Activated B cell treated with CpG ODN at 0.5 μM for 24 hours (primary cell): ENCODE data around the gene SLC66A1. TPM values are rescaled to one million over a fixed set of nuclear protein-coding genes. Genes with fewer than 3 reads are reported as not detected.

Experiments used
- ATAC-seq: fragments of 200-7000 bp; cut with Tn5 transposase; one replicate; pipeline ENCODE4 v1.10.0; 2021; ENCODE audit warnings: low read depth, mild to moderate bottlenecking, moderate library complexity
- CTCF ChIA-PET: fragments of 350-600 bp; sonication (Branson Sonifier 250); formaldehyde crosslinking; loops from one replicate; lab custom pipeline; 2021; ENCODE audit warnings: antibody characterized with exemption; lab: Charles Lee
- POLR2A ChIA-PET: fragments of 350-600 bp; sonication (Branson Sonifier 250); formaldehyde crosslinking; loops from one replicate; lab custom pipeline; 2021; ENCODE audit warnings: antibody characterized with exemption; lab: Charles Lee
- DNase-seq: peaks from one replicate; pipeline ENCODE4 v3.0.0; 2022
- H3K27ac Mint-ChIP-seq: one replicate; pipeline ENCODE4 v1.8.0; 2020; ENCODE audit warnings: mixed read lengths
- H3K27me3 Mint-ChIP-seq: one replicate; pipeline ENCODE4 v1.8.0; 2021; ENCODE audit warnings: mixed read lengths
- H3K36me3 Mint-ChIP-seq: one replicate; pipeline ENCODE4 v1.8.0; 2021; ENCODE audit warnings: low read depth, mixed read lengths
- H3K4me1 Mint-ChIP-seq: one replicate; pipeline ENCODE4 v1.8.0; 2021; ENCODE audit warnings: mixed read lengths
- H3K4me3 Mint-ChIP-seq: one replicate; pipeline ENCODE4 v1.8.0; 2020; ENCODE audit warnings: mild to moderate bottlenecking, mixed read lengths
- H3K9me3 Mint-ChIP-seq: one replicate; pipeline ENCODE4 v1.8.0; 2020; ENCODE audit warnings: mixed read lengths
- CTCF ChIP-seq: fragments of 200-600 bp; IDR thresholded peaks from one replicate; pipeline ENCODE4 v1.8.0; 2022; ENCODE audit warnings: antibody characterized with exemption, mild to moderate bottlenecking
- intact Hi-C: fragments of 100-400 bp; cut with micrococcal nuclease; formaldehyde crosslinking; loops from one replicate; pipeline ENCODE4 v1.15.1; 2024
- total RNA-seq: library from RNA; stranded (reverse); gene quantifications from 2 replicates; pipeline ENCODE4 v1.2.3, GENCODE V29; 2022

The SLC66A1 gene
- total RNA-seq, 1 donor from 2014 or later: 11.9 TPM

GRCh38 chr1:19311503-19311930 lies 609 bp upstream of the SLC66A1 start:
- no peaks in the 10 kb centered on the region for H3K27me3 Mint-ChIP-seq
- ChIA-PET POLR2A (interaction anchor here (0.7 to 2.9 kb wide), 5 partner anchors 60 to 289 kb away, joined by 3 to 12 read pairs (median 7); partner anchors contain the start of genes EMC1 and MRTO4), CTCF (no interaction called here)
- peak overlapping the region; percentile 90 for H3K4me3 Mint-ChIP-seq
- no peak for TF ChIP-seq CTCF
- H3K9me3 Mint-ChIP-seq: no peaks in the 10 kb centered on the region
- no peak for DNase-seq
- ATAC-seq: no peak
- intact Hi-C loops: loop anchor here (5.0 to 10.0 kb wide), 2 partner anchors 176 to 407 kb away; partner anchors contain the start of genes ALDH4A1 and CAPZB
- H3K27ac Mint-ChIP-seq: no peak overlapping the region
- peaks cover 24% of the 10 kb centered on the region for H3K36me3 Mint-ChIP-seq
- H3K4me1 Mint-ChIP-seq: peaks cover 51% of the 10 kb centered on the region

GRCh38 chr1:19312782-19313635 lies 883 bp downstream of the SLC66A1 start:
- H3K27me3 Mint-ChIP-seq: no peaks in the 10 kb centered on the region
- H3K9me3 Mint-ChIP-seq: no peaks in the 10 kb centered on the region
- peaks cover 65% of the 10 kb centered on the region for H3K4me1 Mint-ChIP-seq
- ATAC-seq (peak; percentile 12), DNase-seq (no peak)
- H3K27ac Mint-ChIP-seq: peak overlapping the region; percentile 61
- TF ChIP-seq CTCF: no peak
- ChIA-PET POLR2A (interaction anchor here (0.6 to 2.9 kb wide), 5 partner anchors 62 to 284 kb away, joined by 3 to 12 read pairs (median 5); partner anchors contain the start of genes EMC1 and MRTO4), CTCF (interaction anchor here (0.6 kb wide), 1 partner anchor 269 kb away, joined by 3 read pairs; no protein-coding TSS in a partner anchor)
- H3K4me3 Mint-ChIP-seq: peak overlapping the region; percentile 73
- intact Hi-C loops: loop anchor here (1.0 to 10.0 kb wide), 5 partner anchors 62 to 408 kb away; partner anchors contain the start of genes ALDH4A1, CAPZB, EMC1 and MRTO4
- peaks cover 12% of the 10 kb centered on the region for H3K36me3 Mint-ChIP-seq

GRCh38 chr1:19313636-19313959 lies 1.5 kb downstream of the SLC66A1 start:
- Mint-ChIP-seq H3K27ac (peak overlapping the region; percentile 61), H3K27me3 (no peaks in the 10 kb centered on the region), H3K4me1 (peaks cover 67% of the 10 kb centered on the region), H3K4me3 (peak overlapping the region; percentile 73), H3K36me3 (peaks cover 14% of the 10 kb centered on the region), H3K9me3 (no peaks in the 10 kb centered on the region)
- ChIA-PET POLR2A (interaction anchor here (0.9 to 2.9 kb wide), 3 partner anchors 62 to 283 kb away, joined by 3 to 12 read pairs (median 4); partner anchors contain the start of genes EMC1 and MRTO4), CTCF (interaction anchor here (0.6 kb wide), 1 partner anchor 268 kb away, joined by 3 read pairs; no protein-coding TSS in a partner anchor)
- ATAC-seq (no peak), DNase-seq (no peak)
- no peak for TF ChIP-seq CTCF
- intact Hi-C loops: loop anchor here (2.0 to 10.0 kb wide), 4 partner anchors 77 to 409 kb away; partner anchors contain the start of genes ALDH4A1 and CAPZB

- peaks cover 14% of the 10 kb centered on the region for H3K36me3 Mint-ChIP-seq
- TF ChIP-seq CTCF: no peak
- peak overlapping the region; percentile 61 for H3K27ac Mint-ChIP-seq
- peak overlapping the region; percentile 55 for H3K4me3 Mint-ChIP-seq
- intact Hi-C loops: loop anchor here (2.0 to 10.0 kb wide), 6 partner anchors 27 to 409 kb away; partner anchors contain the start of genes ALDH4A1, CAPZB and UBR4
- H3K4me1 Mint-ChIP-seq: peaks cover 67% of the 10 kb centered on the region
- ChIA-PET POLR2A (interaction anchor here (0.9 to 2.9 kb wide), 3 partner anchors 63 to 283 kb away, joined by 3 to 12 read pairs (median 4); partner anchors contain the start of genes EMC1 and MRTO4), CTCF (no interaction called here)
- ATAC-seq (no peak), DNase-seq (no peak)
- H3K27me3 Mint-ChIP-seq: no peaks in the 10 kb centered on the region
- no peaks in the 10 kb centered on the region for H3K9me3 Mint-ChIP-seq
Measured at GRCh38 chr1:19313961-19314882, 2.1 kb downstream of the SLC66A1 start.
